Stimulated activated CD8-positive, alpha-beta memory T cell treated with anti-CD3 and anti-CD28 coated beads, Interleukin-12 subunit alpha, Interleukin-12 subunit beta, amount 100 ng/mL, for 24 hours (primary cell): ENCODE data around the gene NTN1.

Source experiments
- DNase-seq: peaks from one replicate; pipeline ENCODE4 v3.0.0-alpha.2; 2020; ENCODE audit errors: extremely low read depth

The NTN1 gene

DNA sequence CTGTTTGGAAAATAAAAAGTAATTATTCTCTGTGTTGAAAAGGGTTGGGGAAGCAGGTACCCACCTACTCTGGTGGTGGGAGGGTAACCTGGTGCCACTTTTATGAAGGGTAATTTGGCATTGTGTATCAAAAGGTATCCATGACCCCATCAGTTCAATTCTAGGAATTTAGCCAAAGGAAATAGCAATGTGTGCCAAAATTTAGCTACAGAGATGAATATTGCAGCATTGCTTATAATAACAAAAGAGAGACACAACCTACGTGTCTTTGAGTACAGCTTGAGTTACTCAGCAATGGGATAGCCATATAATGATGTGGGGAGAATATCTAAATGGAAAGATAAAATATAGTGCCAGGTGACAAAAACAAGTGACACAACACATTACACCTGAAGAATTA is 170.7 kb downstream of the NTN1 start:
- no peak for DNase-seq

DNA sequence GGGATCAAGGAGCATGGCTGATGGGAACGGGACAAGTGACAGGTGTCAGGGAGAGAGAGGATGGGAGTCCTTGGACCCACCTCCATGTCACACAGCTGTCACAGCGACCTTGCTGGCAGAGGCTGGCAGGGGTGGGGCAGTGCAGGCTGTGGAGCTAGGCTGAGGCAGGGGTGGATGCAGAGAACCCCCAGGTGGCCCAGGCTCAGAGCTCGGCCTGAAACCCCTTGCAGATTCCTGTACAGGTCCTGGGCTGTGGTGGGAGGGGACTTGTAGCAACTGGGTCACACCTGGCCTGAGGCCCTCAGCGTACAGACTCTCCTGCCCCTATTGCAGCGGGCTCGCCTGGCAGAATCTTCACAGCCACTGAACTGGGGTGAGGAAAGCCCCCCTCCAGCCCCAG is 174.1 kb downstream of the NTN1 start:
- no peak for DNase-seq

DNA sequence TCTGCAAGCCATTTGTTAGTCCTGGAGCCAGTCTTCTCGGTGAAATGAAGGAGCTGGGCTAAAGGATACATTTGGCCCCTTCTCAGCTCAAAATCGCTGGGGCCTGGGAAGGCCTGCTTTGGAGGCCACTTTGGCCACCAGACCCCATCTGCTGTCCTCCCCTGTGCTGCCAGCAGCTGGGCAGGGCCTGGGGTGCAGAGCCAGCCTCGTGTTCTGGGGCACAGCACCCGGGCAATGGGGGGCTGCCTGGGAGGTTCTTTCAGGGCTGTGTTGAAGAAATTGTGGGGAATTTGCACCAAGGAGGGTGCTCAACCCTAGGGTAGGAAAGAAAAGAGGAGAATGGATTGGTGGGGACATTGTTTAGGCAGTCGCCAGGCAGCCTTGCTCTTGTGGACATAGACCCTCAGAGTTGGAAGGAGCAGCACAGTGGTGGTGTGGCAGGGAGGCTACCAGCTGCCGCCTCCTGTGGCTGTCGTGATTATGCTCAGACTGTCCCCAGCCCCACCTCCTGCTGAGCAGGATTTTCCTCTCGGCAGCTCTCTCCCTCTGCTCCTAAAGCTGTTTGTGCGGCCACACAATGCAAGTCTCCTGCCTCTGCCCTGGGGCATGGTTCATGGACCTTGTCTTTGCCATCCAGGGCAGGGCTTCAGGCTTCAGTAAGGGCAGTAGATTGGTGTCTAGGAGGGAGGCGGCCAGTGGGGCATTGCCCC is 174.8 kb downstream of the NTN1 start:
- no peak for DNase-seq

DNA sequence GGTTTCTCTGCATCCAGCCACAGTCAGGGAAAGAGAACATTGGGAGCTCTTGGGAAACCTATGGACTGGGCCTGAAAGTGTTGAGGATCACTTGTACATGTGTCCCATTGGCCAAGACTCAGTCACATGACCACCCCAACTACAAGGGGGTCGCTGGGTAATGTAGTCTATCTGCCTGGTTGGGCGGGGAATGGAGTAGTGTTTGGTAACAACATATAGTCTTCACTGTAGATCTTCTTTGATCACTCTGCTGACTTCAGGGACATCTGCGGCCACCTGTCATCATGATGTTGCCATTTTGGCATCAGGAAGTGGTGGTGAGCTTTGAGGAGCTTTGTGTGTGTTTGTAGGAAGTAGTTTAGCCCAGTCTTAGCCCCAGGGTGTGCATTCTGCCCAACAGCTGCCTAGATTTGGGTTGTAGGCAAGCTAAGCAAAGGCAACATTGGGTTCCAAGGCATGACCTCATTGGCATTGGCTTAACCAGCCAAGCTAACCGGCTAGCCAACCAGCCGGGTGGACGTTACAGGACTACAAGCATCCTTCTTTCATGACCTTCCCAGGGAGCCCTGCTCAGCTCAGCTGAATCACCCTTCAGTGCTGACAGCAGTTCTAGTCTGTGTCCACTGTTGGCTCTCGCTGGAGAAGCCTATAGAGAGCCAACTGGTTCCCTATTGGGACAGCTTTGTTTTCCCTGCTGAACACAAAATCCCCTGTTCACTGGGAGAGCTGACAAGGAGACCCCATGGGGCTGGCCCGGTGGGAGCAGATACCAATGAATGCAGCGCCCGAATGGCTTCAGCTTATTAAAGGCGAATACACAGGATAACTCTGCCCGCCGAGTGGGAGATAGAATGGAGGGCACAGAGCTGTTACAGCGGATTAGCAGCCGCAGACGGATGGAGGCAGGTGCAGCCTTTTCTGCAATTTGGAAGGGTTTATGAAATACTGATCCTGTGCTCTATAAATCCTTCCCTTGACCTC is 178.6 kb downstream of the NTN1 start:
- no peak for DNase-seq

DNA sequence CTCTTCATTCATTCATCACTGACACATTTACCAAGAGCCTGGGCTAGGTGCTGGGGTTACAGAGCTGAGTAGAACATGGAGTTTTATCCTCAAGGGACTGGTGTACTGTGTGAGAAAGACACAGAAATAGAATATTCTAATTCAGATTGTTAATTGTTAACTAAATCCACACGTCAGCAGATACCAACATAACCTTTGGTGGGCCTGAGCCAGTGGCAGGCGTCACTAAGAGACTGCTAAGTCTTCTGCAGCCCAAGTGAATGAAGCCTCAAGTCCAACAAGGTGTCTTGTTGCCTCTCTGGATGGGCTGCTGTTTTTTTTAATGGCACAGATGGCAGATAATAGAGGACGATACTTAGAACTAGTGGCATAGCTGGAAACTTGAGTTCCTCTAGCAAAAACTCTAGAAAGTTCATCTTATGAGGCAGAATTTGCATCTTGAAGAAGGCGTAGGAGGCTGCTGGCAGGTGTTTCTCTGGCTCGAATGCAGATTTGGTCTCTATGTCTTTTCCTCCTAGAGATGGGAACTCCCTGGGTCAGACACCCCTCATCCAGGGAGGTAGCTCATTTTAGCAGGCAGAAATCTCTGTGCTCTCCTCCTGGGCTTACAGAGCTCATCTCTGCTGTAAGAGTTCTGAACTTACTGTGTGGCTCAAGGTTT is 179.5 kb downstream of the NTN1 start:
- no peak for DNase-seq

DNA sequence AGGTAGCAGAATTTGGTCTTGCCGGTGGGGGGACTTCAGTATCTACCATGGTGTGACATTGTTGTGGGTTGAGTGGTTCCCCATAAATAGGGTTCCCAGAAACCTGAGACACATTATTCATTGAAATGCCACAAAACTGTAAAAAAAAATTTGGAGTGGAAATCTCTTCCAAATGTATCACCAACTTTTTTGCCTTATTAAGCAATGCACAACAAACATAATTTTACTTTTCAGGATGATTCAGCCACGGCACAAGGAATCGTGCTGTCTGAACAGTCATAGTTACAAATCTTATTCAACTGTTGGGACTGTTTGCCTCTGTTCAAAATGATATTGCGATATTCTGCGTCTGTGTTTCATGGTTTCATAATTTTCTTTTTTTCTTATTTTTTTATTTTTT is 181.2 kb downstream of the NTN1 start:
- DNase-seq = no peak

DNA sequence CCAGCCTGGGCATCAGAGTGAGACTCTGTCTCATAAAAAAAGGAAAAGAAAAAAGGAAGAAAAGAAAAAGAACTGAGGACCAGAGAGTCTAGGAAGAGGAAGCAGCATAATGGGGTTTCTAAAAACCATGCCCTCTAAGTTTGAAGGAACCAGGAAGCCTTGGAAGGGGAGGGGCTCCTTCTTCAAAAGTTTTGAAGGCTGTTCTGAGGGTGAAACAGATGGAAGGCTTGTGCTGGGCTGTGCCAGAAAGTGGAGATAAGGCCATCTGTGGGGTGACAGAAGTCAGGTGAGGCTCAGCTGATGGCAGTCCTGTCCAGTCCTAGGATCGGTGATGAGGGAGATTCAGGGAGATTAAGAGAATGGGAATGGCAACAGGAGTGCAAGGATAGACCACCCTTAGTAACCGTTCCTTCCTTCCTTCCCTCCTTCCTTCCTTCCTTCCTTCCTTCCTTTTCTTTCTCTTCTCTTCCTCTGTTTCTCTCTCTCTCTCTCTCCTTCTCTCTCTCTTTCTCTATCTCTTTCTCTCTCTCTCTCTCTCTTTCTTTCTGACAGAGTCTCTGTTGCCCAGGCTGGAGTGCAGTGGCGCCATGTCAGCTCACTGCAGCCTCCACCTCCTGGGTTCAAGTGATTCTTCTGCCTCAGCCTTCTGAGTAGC is 182.6 kb downstream of the NTN1 start:
- DNase-seq = no peak

DNA sequence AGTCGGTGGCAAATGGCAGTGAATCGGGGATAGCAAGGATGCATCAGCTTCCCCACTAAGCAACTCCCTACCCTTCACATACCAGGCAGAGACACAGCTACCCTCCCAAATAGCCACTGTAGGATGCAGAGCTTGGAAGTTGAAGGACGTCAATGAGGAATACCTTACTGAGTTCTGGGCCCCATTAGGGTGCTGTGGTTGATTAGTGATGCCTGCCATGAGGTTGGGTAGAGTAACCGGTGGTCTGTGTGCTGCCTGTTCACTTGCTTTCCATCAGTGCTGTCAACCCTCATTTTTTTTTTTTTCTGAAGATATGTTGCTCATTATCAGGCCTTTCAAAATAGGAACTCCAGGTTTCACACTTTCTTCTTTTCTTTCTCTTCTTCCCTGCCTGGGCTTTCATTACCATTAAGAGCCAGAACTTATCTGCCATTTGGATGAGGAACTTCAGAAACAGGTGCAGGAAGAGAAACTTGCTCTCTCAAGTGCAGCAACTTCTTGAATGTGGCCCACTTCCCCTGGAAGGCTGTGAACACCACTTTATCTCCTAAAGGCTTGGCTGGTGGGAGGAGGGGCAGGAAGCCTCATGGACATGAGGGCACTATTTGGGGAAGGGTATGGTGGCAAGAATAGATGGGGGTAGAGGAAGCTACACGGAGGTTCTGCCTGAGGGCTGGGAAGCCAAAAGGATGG is 183.5 kb downstream of the NTN1 start:
- DNase-seq = no peak

DNA sequence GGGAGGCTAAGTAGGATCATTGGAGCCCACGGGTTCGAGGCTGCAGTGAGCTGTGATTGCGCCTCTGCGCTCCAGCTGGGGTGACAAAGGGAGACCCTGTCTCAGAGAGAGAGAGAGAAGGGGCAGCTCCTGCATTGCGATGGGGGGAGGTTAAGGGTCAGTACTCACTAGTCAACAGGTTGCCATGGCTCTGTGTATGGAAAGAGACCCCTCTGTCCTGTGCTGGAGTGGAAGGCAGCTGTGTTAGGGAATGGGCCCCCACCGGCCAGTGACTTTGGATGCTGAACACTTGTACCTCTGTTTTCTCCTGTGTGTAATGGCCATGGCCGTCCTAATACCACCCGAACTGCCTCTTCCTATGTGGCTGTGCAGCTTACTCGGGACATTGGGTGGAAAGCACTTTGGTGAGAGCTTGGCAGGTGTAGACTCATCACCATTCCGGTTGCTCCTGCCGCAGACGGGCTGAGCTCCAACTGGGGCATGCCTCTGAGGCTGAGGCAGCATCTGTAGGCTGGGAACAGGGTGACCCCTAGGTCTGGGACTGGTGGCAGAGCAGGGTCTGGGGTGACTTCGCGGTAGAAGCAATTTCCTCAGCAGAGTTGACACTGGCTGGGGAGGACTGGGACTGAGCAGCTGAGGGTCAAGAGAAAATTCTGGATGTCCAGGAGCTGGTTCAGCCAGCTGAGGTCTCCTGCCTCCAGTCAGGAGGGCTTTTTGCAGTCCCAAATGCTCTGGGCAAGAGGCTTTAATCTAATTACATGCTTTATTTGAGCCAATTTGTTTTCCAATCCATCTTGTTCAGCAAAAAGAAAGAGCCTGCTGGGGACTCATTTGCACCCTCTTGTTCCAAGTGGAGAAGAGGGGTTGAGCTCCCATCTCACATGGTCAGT is 184.5 kb downstream of the NTN1 start:
- DNase-seq = no peak

DNA sequence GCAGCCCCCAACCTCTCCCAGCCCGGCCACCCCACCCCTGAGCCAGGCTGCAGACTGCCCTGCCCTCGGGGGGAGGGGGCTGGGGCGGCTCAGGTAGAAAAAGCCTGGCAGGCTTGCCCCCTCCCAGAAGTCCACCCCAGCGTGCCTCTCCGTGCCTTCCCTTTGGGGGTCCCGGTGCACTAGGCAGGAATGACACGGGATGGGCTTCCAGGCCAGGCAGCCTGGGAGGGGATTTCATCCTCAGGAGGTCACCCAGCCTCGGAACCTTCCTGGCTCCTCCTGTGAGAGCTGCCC is 185.0 kb downstream of the NTN1 start:
- no peak for DNase-seq

DNA sequence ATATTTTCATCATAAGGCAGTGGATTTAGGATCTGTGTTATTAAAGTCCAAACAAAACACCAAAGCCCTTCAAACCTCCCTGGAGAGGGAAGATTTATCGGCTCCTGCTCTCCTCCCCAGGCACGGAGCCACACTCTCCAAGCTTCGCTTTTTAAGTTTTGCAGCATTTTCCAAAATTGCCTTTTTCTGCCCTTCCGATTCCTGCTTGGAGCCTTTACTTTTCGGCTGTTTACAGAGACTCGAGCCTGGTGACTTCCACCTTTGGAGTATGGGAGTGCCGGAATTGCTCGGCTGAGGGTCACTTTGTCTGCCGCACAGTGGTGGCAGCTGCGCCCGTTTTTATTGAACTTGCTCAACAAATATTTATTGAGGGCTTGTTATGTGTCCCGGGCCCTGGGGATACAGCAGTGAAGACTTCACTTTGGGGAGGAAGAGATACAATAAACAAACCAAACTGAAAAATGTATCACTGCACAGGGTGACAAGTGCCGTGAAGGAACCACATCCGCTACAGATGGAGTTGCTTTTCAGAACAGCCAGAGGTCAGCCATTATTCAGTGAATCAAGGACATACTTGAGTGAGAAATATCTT is 185.5 kb downstream of the NTN1 start:
- DNase-seq = no peak

DNA sequence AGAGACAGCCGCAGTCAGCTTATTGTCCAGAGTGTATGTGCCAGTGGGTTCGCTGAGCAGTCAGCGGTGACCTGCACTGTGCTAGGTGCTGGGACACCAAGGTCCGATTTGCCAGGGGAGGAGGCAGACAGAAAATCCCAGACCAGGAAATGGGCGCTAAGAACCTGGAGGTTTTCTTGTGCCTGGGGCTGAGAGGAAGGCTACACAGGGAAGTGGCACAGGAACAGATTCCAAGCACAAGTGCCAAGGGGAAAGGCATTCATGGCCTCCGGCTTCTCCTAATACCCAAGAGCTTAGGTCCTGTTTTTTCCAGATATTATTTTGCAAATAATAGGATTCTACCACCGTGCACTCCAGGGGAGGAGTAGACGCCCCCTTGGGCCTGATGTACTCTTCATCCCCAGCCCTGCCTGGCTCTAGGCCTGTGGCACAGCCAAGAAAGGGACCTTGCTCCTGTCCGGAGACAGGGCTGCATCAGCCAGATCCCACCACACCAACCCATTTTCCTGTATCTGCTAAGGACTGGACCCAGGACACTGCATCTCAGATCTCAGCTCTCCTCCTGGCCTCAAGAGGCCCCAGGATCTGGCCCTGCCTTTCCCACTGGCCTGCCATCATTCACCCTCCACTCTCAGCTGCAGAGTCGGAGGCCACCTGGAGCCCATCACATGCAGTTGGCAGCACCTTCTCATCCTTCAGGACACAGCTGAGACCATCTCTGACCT is 187.2 kb downstream of the NTN1 start:
- no peak for DNase-seq

DNA sequence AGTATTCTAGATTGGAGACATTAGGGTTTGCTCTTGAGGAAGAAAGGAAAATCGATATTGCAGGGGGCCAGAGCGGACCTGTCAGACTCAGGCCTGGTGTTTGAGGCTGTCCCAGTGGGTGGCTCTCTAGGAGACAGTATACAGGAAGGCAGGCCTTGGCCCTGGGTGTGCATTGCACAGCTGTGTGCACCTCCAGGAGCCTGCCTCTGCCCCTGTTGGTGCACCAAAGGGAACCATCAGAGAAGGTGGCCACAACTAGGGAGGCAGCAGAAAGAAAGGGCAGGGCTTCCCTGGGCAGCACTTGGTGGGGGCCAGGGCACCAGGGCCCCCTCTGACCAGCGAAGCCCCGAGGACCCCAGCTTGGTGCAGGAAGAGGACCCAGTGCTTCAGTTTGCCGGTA is 188.0 kb downstream of the NTN1 start:
- no peak for DNase-seq

DNA sequence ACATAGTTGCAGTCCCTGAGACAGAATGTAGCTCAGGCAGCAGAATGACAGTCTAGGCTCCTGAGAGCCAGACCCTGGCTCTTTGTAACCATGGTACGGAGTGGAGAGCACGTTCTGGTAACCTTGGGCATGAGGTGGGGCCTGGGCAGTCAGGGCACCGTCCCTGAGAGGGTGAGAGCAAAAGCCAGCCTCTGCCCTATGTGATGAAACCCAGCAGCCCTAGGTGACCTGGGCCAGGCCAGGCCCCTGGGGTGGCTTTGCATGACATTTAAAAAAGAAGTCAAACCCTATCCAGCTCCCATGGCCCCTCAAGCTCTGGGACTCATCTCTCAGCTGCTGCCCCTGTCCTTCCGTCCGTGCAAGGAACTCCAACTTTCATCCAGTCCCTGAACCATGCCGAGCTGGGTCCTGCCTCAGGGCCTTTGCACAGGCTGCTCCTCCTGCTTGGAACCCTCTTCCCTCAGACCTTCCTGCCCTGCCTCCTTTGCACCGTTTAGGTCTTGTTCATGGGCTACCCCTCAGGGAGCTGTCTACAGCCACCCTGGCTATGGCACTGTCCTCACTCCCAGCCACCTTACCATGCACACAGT is 188.6 kb downstream of the NTN1 start:
- DNase-seq = no peak

DNA sequence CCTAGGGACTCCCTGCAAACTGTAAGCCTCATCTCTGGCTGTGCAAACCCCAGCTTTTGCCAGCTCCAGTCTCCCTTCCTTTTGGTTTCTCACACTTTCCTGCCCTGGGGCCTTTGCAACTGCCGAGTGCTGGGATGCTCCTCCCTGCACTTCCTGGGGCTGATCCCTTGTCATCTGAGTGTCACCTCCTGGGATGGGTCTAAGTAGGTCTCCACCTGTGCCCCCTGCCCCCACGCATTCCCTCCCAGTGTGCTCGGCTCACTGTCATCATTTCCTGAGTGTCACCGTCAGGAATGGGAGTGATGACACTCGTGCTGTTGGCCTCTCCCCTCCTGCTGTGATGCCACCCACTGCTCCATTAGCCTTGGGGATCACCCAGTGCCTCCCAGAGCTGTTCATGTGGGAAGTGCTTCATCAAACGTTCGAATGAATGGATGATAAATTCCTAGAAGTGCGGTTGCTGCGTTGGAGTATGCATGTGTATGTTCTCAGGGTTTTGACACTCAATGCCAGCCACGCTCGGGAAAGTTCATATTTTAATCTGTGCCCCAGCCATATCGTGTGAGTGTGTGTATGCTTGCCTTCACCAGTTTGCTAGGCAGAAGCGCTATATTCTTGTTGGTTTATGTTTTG is 189.9 kb downstream of the NTN1 start:
- DNase-seq = no peak

DNA sequence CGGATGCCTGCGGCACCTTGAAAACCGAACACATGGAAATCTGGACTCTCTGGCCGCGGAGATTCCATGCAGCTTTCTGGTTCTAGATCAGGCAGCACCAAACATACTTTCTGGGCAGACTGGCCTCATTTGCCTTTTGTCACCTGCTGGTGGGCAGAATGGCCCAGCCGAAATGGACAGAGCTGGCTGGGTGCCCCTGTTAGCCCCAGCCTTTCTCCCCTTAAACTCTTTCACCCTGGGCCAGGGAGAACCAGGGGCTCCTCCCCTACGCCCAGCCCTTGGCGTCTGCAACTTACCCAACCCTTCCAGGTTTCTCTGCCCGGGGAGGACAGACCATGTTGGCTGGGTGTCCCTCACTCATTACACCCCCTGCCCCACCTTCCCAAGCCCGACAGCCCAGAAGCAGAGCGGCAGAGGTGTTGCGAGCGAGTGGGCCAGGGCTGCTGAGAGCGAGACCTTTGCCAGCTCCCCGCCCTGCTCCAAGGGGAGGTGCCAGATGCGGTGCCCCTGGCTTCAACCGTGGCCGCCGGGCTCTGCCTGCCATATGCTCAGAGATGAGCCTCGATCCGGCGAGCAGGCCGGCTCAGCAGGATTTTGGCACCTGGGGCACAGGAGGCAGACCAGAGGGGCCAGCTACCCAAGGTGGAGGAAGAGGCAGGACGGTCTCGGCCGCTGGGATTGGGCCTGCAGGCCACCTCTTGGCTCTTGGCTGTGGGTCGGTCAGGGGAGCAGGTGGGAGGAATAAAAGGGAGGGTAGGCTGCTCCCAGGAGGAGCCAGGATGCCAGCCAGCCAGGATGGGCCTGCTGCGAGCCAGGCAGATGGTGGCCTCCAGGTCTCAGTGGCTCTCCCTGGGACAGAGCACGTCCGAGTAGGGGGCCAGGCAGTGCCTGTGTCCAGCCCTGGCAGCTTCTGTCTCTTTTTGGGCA is 191.3 kb downstream of the NTN1 start:
- no peak for DNase-seq

DNA sequence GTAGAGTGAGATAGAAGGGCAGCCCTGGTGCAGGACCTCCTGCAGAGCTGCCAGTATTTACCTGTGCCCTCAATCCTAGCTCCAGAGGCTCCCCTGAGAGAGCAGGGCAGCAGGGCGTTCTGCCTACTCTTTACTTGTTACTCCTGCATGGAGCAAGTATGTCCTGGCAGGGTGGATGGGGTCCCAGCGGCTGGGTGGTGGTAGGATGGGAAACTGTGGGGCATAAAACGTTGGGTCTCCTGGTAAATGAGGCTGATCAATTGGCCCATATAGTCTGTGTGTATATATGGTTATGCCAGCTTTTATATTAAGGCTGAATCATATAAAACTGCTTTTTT is 192.0 kb downstream of the NTN1 start:
- no peak for DNase-seq

DNA sequence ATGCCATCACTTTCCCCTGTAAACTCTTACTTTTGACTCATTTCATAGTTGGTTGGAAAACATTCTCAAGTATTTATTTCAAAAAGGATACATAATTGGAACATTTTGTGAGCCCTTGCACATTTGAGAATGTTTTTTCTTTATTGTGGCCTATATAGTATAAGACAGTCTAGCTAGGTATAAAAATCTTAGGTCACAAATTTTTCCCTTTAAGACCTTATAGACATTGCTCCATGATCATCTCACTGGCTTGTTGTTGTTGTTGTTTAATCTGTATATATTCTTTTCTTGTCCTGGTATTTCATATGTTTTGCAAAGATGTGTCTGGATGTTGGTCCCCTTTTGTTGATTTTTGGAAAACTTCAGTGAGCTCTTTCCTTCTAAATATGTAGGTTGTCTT is 194.2 kb downstream of the NTN1 start:
- DNase-seq = no peak
